NCI-H2196 (cell line): ENCODE data around the gene GOLM1.

Experiments
- DNase-seq: peaks from one replicate; lab custom pipeline; 2025; ENCODE audit not compliant: unreplicated experiment; lab: John Stamatoyannopoulos, UW

Gene GOLM1

GRCh38 chr9:85994191-85994590 lies 105.2 kb downstream of the GOLM1 start:
- no peak for DNase-seq

GRCh38 chr9:85987236-85987635 lies 112.1 kb downstream of the GOLM1 start:
- no peak for DNase-seq

GRCh38 chr9:85984457-85984856 lies 114.9 kb downstream of the GOLM1 start:
- no peak for DNase-seq

GRCh38 chr9:85981369-85981768 lies 118.0 kb downstream of the GOLM1 start:
- DNase-seq: no peak

- no peak for DNase-seq
Measured at GRCh38 chr9:85978496-85978895, 120.9 kb downstream of the GOLM1 start.
